ENCODE results near the gene ARHGAP23.

Gene ARHGAP23

GRCh38 chr17:38455288-38455915 lies 27.1 kb downstream of the ARHGAP23 start:
- Histone ChIP-seq H3F3A (ENCODE audit: insufficient read depth, low read length) (no peaks in the 10 kb centered on the region), H4K20me1 (ENCODE audit: insufficient read depth, low read length) (no peaks in the 10 kb centered on the region), H3K9me2 (ENCODE audit: low read depth, low read length) (no peaks in the 10 kb centered on the region), H3K36me3 (ENCODE audit: insufficient read depth, low read length) (no peaks in the 10 kb centered on the region), H3K4me3 (ENCODE audit: low read depth, low read length, poor library complexity, severe bottlenecking) (no peak overlapping the region), H3K4me1 (ENCODE audit: insufficient read depth, low read length, severe bottlenecking) (no peaks in the 10 kb centered on the region), H3K27me3 (ENCODE audit: insufficient read depth, low read length) (peaks cover 8% of the 10 kb centered on the region; the same call in 1 of the 2 replicates), H3K9me3 (ENCODE audit: low read length) (no peaks in the 10 kb centered on the region), H3K4me2 (ENCODE audit: low read length) (no peak overlapping the region), H3K27ac (ENCODE audit: low read depth, low read length, poor library complexity, severe bottlenecking) (no peak overlapping the region), H3K9ac (ENCODE audit: low read length) (no peak overlapping the region), H2AFZ (ENCODE audit: low read length) (no peak overlapping the region), H3K79me2 (ENCODE audit: insufficient read depth, low read length) (no peaks in the 10 kb centered on the region)
- TF ChIP-seq, protein P1, sequence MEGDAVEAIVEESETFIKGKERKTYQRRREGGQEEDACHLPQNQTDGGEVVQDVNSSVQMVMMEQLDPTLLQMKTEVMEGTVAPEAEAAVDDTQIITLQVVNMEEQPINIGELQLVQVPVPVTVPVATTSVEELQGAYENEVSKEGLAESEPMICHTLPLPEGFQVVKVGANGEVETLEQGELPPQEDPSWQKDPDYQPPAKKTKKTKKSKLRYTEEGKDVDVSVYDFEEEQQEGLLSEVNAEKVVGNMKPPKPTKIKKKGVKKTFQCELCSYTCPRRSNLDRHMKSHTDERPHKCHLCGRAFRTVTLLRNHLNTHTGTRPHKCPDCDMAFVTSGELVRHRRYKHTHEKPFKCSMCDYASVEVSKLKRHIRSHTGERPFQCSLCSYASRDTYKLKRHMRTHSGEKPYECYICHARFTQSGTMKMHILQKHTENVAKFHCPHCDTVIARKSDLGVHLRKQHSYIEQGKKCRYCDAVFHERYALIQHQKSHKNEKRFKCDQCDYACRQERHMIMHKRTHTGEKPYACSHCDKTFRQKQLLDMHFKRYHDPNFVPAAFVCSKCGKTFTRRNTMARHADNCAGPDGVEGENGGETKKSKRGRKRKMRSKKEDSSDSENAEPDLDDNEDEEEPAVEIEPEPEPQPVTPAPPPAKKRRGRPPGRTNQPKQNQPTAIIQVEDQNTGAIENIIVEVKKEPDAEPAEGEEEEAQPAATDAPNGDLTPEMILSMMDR (IDR thresholded peaks at IDR 0.05; ENCODE audit: low read length) = no peak
- no peak for TF ChIP-seq EZH2 (IDR thresholded peaks at IDR 0.05; ENCODE audit: borderline replicate concordance, low read length)

DNA sequence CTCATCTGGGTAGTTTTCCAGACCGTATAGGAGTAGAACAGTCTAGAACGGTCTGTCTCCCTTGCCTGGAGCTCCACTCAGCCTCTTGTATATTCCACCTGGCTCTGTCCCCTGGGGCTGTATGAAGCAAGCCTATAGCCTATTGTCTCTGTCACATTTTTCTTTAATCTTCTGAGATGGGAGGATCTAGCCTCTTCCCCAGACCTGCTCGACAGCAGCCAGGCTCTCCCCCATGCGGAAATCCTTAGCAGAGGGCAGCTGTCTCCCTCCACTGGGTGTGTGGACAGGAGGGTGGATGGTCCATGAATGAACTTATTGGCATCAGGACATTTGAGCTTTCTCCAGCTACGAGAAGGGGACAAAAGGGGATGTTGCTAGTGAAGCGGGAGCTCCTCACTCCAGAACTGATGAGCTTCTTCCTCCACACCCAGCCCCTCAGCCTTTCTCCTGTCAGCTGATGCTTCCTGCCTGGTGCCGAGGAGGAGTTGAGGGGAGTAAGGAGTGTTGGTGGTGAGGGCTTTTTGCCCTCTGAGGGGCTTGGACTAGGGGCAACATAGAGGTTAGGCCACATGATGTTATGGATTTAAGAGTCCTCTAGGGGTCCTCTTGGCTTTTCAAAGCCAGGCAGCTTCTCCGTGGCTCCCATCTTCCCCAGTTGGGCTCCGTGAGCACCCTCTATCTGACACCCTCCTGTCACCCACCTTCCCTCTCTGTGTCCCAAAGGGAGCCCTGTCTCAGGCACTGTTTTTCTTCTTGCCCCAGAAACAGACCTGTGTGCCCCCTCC lies 28.0 kb downstream of the ARHGAP23 start:
- Histone ChIP-seq H3K27me3 (ENCODE audit: insufficient read depth, low read length) (peaks cover 1% of the 10 kb centered on the region; the same call in 1 of the 2 replicates), H3K9ac (ENCODE audit: low read length) (no peak overlapping the region), H4K20me1 (ENCODE audit: insufficient read depth, low read length) (no peaks in the 10 kb centered on the region)

DNA sequence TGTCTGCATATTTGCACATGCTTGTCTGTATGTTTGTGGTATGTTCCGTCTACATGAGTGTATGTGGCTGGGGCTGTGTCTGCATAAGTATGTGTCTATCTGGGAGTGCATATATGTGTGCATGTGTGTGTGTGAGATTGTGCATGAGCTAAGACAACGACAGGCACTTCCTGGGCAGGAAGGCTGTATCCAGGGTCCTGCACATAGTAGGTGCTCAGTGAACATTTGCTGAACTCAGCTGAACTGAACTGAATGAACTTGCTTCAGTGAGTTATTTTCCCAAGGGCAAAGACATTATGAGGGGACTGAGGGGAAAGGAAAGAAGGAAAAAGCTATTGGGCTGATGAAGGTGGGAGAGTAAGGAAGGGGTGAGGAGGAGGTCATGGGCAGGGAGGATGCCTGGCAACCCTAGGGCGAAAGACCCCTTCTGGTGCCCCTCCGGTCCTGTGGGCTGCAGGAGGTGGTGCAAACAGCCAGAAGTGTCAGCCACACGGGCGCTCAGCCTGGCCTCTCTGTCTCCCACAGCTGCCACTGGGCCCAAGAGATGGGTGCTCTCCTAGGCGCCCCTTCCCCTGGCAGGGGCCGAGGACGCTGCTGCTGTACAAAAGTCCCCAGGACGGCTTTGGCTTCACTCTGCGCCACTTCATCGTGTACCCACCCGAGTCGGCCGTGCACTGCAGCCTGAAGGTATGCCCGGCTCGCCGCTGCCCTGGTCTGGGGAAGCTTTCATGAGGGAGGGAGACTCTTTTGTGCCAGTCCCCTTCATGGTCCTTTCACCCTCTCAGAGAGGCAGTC lies 29.5 kb downstream of the ARHGAP23 start:
- TF ChIP-seq EZH2 (IDR thresholded peaks at IDR 0.05; ENCODE audit: borderline replicate concordance, low read length) = no peak
- Histone ChIP-seq H3K36me3 (ENCODE audit: insufficient read depth, low read length) (no peaks in the 10 kb centered on the region), H3K79me2 (ENCODE audit: insufficient read depth, low read length) (no peaks in the 10 kb centered on the region), H3K9me3 (ENCODE audit: low read length) (no peaks in the 10 kb centered on the region), H3F3A (ENCODE audit: insufficient read depth, low read length) (no peaks in the 10 kb centered on the region), H3K4me3 (ENCODE audit: low read depth, low read length, poor library complexity, severe bottlenecking) (no peak overlapping the region), H4K20me1 (ENCODE audit: insufficient read depth, low read length) (no peaks in the 10 kb centered on the region), H3K4me2 (ENCODE audit: low read length) (no peak overlapping the region), H3K9me2 (ENCODE audit: low read depth, low read length) (no peaks in the 10 kb centered on the region), H2AFZ (ENCODE audit: low read length) (no peak overlapping the region), H3K9ac (ENCODE audit: low read length) (no peak overlapping the region), H3K27ac (ENCODE audit: low read depth, low read length, poor library complexity, severe bottlenecking) (no peak overlapping the region), H3K4me1 (ENCODE audit: insufficient read depth, low read length, severe bottlenecking) (no peaks in the 10 kb centered on the region), H3K27me3 (ENCODE audit: insufficient read depth, low read length) (no peaks in the 10 kb centered on the region; the same call in 1 of the 2 replicates)

More for the DNA sequence above, 28.0 kb downstream of the ARHGAP23 start:
- Histone ChIP-seq H3K9me2 (ENCODE audit: low read depth, low read length) (no peaks in the 10 kb centered on the region), H3K4me2 (ENCODE audit: low read length) (no peak overlapping the region), H3K27ac (ENCODE audit: low read depth, low read length, poor library complexity, severe bottlenecking) (no peak overlapping the region), H3K36me3 (ENCODE audit: insufficient read depth, low read length) (no peaks in the 10 kb centered on the region), H3K9me3 (ENCODE audit: low read length) (no peaks in the 10 kb centered on the region), H2AFZ (ENCODE audit: low read length) (no peak overlapping the region), H3K4me3 (ENCODE audit: low read depth, low read length, poor library complexity, severe bottlenecking) (no peak overlapping the region), H3K79me2 (ENCODE audit: insufficient read depth, low read length) (no peaks in the 10 kb centered on the region), H3K4me1 (ENCODE audit: insufficient read depth, low read length, severe bottlenecking) (no peaks in the 10 kb centered on the region), H3F3A (ENCODE audit: insufficient read depth, low read length) (no peaks in the 10 kb centered on the region)
- no peak for TF ChIP-seq EZH2 (IDR thresholded peaks at IDR 0.05; ENCODE audit: borderline replicate concordance, low read length)
- TF ChIP-seq, protein P1 (IDR thresholded peaks at IDR 0.05; ENCODE audit: low read length) = peak; percentile 8; the same call in 1 of the 2 replicates

All from OCI-LY1 (cell line).